ENCODE data around the gene PFKFB3. TPM values are rescaled to one million over a fixed set of nuclear protein-coding genes. Genes with fewer than 3 reads are reported as not detected.

The PFKFB3 gene
- total RNA-seq: 8.3 and 29.1 TPM in 2 replicates

DNA sequence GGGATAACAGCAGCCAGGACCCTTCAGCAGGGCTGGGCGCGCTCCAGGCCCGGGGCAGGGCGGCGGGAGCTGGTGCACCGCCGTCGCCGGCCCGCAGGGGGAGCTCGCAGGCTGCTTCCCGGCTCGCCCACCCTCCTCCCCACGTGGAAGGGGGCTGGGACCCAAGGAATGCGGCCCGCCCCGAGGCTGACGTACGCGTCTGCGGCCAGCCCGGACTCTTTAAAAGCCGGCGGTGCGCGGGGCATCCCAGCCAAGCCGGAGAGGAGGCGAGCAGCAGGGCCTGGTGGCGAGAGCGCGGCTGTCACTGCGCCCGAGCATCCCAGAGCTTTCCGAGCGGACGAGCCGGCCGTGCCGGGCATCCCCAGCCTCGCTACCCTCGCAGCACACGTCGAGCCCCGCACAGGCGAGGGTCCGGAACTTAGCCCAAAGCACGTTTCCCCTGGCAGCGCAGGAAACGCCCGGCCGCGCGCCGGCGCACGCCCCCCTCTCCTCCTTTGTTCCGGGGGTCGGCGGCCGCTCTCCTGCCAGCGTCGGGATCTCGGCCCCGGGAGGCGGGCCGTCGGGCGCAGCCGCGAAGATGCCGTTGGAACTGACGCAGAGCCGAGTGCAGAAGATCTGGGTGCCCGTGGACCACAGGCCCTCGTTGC lies at the start of gene PFKFB3:
Gene PFKFB3, plus strand, starts transcription at position 249 of the 647 bp plus-strand sequence. Its CDS starts 329 bp downstream, at position 578.

Other genes starting within 250 kb of the PFKFB3 start
- 6.8 and 10.8 TPM in 2 replicates for gene IL15RA, start 225.4 kb upstream of the PFKFB3 start, total RNA-seq
- gene IL2RA, start 140.6 kb upstream of the PFKFB3 start, total RNA-seq: not detected in 2 replicates
- gene RBM17, start 113.9 kb upstream of the PFKFB3 start, total RNA-seq: 36.3 and 66.2 TPM in 2 replicates